Retinal pigment epithelial cell (primary cell): Measurements from ENCODE around the gene RNF4.
A peak's percentile ranks its signal among the peaks of the same experiment; 100 is the strongest.

Experiments used
- DNase-seq: peaks from one replicate; pipeline ENCODE4 v3.0.0-alpha.2; 2010; ENCODE audit warnings: low read depth
- H3K4me3 ChIP-seq: 2 replicates; pipeline ENCODE4 v1.5.1; 2011; ENCODE audit warnings: mild to moderate bottlenecking, low read length, control low read depth, moderate library complexity
- CTCF ChIP-seq: conservative IDR thresholded peaks from 2 replicates; pipeline ENCODE4 v1.5.1; 2011; ENCODE audit warnings: low read depth, low read length, control low read depth, inconsistent platforms

RNF4 gene

GRCh38 chr4:2469192-2469984 is 482 bp downstream of the RNF4 start:
- TF ChIP-seq CTCF, result no peak
- no peak for DNase-seq
- H3K4me3 ChIP-seq, result peak overlapping the region; percentile 91

GRCh38 chr4:2470791-2471190 is 1.9 kb downstream of the RNF4 start:
- peak overlapping the region; percentile 91 for H3K4me3 ChIP-seq
- DNase-seq, result no peak
- no peak for TF ChIP-seq CTCF

GRCh38 chr4:2472187-2472586 is 3.3 kb downstream of the RNF4 start:
- DNase-seq, result no peak
- no peak overlapping the region for H3K4me3 ChIP-seq
- no peak for TF ChIP-seq CTCF

GRCh38 chr4:2478229-2478628 is 9.3 kb downstream of the RNF4 start:
- no peak for TF ChIP-seq CTCF
- DNase-seq, result no peak
- H3K4me3 ChIP-seq, result no peak overlapping the region

GRCh38 chr4:2480649-2481048 is 11.7 kb downstream of the RNF4 start:
- H3K4me3 ChIP-seq, result no peak overlapping the region
- no peak for DNase-seq
- TF ChIP-seq CTCF, result no peak

- no peak overlapping the region for H3K4me3 ChIP-seq
- DNase-seq, result no peak
- TF ChIP-seq CTCF, result no peak
These were observed 13.3 kb downstream of the RNF4 start for GRCh38 chr4:2482192-2482591.

- TF ChIP-seq CTCF, result no peak
- peak; percentile 68 for DNase-seq
- H3K4me3 ChIP-seq, result no peak overlapping the region
These were observed 13.8 kb downstream of the RNF4 start for GRCh38 chr4:2482693-2483092.
